IPS-11a (cell line): ENCODE data around the gene PTPRM.

Source experiments
- H3K4me3 ChIP-seq: one replicate; pipeline ENCODE4 v1.5.1; 2013; ENCODE audit warnings: low read depth, low read length, control low read depth

PTPRM gene

GRCh38 chr18:8367217-8367988 is 800.3 kb downstream of the PTPRM start:
- H3K4me3 ChIP-seq = no peak overlapping the region

- H3K4me3 ChIP-seq = no peak overlapping the region
These were observed 801.5 kb downstream of the PTPRM start for GRCh38 chr18:8368512-8369217.

GRCh38 chr18:8373486-8373885 is 806.4 kb downstream of the PTPRM start:
- no peak overlapping the region for H3K4me3 ChIP-seq

GRCh38 chr18:8374676-8375075 is 807.6 kb downstream of the PTPRM start:
- H3K4me3 ChIP-seq = no peak overlapping the region

DNA sequence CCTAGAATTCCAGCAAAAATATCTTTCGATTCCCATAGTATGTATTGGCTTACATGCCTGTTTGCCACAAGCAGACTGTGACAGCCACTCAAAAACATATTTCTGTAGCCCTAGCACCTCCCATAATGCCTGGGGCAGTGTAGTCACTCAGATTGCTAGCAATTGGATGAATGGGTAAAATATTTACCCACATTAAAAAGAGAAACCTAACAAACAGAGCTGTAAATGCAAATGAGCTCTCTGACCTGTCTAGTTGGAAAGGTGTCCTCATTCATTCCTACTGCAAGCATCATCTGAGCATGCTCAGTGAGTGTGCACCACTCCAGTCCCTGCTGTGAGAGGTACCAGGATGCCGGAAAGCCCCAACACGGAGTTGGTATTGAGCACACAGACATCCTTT is 808.1 kb downstream of the PTPRM start:
- H3K4me3 ChIP-seq = no peak overlapping the region

DNA sequence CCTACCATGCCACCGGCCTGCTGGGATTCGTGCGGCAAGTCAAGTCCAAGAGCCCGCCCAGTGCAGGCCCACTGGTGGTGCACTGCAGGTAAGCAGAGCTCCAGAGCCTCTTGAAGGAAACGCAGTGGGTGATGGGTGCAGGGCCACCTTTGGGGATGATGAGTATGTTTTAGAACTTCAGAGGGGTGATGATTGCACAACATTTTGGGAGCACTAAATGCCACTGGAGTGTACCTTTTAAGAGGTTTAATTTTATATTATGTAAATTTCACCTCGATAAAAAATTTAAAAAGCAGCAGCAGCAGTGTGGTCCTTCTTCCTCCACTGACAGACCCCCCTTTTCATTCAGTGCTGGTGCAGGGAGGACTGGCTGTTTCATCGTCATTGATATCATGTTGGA is 809.0 kb downstream of the PTPRM start:
- H3K4me3 ChIP-seq = no peak overlapping the region

DNA sequence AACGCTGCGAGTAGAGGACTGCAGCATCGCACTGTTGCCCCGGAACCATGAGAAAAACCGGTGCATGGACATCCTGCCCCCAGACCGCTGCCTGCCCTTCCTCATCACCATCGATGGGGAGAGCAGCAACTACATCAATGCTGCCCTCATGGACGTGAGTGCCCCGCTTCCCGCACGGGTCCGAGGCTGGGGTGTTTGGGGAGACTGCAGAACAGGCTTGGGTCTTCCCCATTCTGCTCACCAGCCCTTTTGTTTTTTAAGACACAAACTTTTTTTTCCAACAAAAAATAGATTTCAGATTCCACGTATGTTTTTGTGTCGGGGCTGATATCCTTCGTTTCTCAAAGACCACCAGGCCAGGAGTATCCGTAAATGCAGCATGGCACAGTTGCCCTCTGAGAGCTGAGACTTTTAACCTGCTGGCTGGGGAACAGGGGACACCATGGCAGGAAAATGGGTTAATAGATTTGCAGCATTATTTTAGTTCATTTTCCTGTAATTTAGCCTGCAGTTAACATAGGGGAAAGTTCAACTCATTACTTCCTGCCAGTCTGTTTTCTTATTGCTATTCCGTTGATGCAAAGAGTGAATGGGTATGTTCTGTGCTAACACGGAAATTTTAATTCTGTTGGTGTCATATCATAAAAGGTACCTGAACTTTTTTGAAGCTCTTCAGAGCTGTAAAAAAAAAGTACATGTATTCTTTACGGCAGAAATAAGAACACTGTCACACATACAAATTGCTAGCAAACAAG is 812.2 kb downstream of the PTPRM start:
- H3K4me3 ChIP-seq = no peak overlapping the region

- H3K4me3 ChIP-seq = no peak overlapping the region
These were observed 812.9 kb downstream of the PTPRM start for GRCh38 chr18:8380006-8380405.

DNA sequence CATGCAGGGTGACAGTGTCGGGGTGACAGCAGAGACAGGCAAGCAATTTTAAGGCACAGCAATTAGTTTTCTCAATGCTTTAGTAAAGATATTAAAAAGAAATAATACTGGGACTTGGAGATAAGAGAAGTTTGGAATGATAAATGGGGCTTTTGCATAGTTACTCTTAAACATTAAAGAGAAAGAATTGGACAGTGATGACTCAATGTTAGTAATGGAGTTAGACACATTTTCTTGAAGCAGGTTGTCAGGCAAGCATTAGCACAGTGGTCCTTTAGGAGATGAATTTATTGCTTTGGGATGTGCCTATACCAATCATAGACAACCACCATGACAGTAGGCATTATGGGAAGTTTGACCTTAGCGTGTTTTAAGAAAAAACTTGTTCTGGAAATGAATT is 813.8 kb downstream of the PTPRM start:
- no peak overlapping the region for H3K4me3 ChIP-seq

DNA sequence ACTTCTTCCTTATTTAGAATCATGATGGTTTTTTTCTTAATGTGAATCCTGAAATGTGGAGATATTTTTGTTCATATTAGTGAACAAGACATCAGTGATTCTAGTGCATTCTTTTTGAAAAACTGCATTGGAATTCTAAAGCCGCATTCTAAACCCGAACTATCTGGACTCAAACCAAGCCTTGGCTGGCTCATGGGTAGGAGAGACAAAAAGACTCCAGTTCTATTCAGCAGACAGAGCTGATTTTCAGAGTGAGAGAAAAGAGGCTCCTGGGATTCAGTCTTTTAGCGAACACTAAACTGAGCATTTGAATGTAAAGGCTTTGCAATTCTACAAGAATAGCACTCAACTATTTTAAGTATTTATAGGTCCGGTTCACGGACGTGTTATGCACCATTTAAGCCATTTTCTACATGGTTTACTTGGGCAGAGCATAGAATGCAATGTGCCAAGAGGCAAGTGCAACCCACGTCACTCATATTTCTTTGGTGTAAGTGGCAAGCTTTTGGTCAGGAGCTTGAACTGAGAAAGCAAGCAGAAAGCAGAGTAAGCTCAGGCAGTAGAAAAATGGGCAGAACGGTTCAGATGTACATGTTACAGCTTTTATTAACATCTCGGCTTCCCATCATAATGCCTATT is 814.8 kb downstream of the PTPRM start:
- no peak overlapping the region for H3K4me3 ChIP-seq

DNA sequence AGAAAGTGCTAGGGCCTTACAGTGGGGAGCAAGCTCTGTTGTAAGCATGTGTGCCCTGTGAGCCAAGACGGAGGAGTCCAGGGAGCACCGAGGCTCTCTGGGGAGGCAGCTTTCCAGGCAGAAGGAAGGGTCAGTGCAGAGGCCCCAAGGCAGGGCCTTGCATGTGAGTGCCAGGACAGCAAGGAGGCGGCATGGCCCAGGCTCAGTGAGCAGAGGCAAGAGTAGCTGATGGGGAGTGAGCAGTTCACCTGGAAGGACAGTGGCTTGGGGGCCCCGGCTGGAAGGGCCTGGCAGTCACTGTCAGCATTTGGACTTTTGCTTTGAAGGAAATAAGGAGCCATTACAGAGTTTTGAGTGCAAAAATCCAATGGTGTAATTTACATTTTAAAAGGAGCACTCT is 818.3 kb downstream of the PTPRM start:
- no peak overlapping the region for H3K4me3 ChIP-seq

DNA sequence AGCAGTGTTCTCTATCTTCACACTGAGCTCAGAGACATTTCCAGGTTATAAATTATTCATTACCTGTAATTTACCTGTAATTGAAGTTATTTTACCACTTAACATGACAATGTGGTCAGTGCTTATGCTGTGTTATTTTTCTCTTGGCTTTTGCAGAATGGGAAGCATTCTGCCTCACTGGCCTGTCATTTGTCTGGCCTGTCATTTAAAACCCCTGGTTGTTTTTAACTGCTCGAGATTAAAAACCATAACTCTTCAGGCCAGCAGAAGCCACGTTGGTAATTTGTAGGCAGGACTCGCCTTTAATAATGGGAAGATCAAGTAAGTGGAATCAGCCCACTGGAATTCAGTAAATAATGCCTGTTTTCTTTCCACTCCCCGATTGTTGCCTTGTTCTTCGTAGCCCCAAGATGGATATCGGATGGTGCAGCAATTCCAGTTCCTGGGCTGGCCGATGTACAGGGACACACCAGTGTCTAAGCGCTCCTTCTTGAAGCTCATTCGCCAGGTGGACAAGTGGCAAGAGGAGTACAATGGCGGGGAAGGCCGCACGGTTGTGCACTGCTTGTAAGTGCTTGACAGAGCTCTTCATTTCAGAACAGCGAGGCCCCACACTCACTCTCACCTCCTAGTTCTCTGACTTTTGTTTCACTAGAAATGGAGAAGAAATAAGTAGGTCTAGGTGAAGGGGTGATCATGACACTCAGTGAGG is 819.7 kb downstream of the PTPRM start:
- no peak overlapping the region for H3K4me3 ChIP-seq

DNA sequence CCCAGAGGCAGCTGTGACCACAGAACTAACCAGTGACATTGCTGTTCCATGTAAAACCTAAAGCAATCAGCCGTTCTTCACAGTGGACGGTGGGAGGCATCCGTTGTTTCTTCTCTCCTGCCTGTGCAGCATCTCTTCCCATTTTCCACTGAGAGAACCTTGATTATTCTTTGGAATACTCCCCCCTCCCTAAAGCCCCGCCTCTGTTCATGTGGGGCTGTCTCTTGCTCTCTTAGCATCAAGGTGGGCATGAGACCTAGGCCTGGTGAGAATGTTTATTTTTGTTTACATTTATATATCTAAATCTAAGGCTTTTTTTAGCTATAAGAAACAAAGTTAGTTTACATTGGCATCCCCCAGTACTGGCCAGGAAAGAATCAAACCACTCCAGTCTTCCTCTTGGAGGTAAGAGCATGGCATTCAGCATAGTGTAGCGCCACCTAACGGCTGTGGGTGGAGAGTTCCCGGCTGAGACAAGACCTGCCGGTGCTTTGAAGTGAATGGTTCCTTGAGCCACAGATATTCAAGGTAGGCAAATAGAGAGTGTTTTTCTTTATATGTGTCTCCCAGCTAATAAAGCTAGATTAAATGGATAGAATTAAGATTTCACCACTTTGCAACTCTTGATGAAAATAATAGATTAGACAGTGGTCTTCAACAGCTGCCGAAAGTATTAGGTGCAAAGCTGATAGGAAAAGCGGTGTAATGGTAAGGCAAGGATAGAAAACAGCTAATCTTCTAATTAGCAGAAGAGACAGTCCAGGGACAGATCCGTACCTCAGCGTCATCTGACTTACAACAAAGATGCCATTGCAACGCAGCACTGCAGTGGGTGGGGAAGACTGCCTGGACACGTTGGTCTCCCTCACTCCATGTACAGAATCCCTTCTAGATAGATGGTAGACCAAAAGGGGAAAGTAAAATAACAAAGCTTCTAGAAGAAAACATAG is 822.5 kb downstream of the PTPRM start:
- no peak overlapping the region for H3K4me3 ChIP-seq

GRCh38 chr18:8391068-8391467 is 824.0 kb downstream of the PTPRM start:
- no peak overlapping the region for H3K4me3 ChIP-seq

DNA sequence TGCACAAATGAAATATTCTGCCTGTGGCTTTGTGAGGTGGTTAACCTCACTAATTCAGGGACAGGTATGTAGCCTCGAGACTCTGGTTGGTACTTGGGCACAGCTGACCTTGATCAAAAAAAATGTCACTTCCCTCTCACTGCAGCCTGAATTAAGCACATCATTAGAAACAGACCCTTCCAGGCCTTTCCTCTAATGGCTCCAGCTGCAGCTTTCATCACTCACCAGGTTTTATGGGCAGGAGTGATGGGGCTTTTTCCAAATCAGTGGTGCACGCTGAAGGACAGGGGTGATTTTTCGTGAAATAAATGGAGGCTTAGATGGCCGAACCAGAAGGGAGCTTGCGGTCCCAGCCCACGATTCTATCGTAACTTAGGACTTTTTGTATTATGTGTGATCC is 829.1 kb downstream of the PTPRM start:
- H3K4me3 ChIP-seq = no peak overlapping the region

- no peak overlapping the region for H3K4me3 ChIP-seq
These were observed 829.9 kb downstream of the PTPRM start for GRCh38 chr18:8397034-8397433.

DNA sequence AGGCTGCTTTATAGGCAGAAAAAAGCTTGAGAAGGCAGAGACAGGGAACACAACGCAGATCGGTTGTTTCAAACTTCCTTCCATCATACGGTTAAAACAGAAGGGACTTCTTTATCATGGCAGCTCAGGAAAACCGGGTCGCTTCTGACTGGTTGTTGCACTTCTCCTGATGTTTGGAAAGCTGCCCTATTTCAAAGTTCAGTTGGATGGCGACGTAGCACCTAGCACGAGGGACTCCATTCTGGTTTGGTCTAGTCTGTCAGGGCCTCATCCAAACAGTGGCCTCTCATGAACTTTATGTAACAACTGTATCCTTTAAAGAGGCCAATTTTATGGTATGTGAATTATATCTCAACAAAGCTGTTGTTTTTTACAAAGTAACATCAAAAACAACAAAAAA is 832.0 kb downstream of the PTPRM start:
- no peak overlapping the region for H3K4me3 ChIP-seq

DNA sequence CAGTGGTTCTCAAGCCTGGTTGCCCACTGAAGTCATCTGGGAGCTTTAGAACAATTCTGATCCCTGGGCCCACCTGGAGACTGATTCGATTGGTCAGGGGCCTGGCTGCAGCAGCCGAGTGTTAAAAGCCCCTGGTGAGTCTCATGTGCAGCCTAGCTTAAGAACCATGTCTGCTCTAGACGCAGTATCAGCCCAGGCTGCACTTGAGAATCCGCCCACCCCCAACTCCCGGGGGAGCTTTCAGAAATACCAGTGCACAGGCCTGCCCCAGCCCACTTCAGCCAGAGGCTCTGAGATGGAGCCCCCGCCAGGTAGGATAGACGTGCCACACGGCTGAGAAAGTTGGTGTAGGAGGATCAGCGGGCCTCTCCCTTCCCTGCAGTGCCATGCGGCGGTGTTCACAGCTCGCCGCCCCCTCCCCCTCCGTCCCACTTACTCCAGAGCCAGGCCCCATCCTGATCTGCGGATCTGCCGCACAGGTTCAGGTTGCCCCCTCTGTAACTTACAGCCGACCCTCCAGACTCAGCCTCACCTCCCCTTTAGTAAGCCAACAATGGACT is 833.2 kb downstream of the PTPRM start:
- H3K4me3 ChIP-seq = no peak overlapping the region

GRCh38 chr18:8400825-8401224 is 833.7 kb downstream of the PTPRM start:
- H3K4me3 ChIP-seq = no peak overlapping the region
